Gastrocnemius medialis (tissue), 4 donors: ENCODE data around the gene GALC. TPM values are rescaled to one million over a fixed set of nuclear protein-coding genes. Genes with fewer than 3 reads are reported as not detected.

Experiments
- ATAC-seq, 2 donors: fragments of 150-250 bp; one replicate each; pipeline ENCODE4 v1.9.1; 2016
- DNase-seq, 2 donors: peaks; one replicate each; pipeline ENCODE4 v3.0.0-alpha.2; 2019
- H3K27ac ChIP-seq, 4 donors: fragments of 200-600 bp; sonication (generic); 1 replicate in 1 of 4; 2 replicates in 3 of 4; pipeline ENCODE4 v1.5.1; 2016 to 2018; ENCODE audit warnings: mild to moderate bottlenecking in 2 of 4, moderate library complexity in 1 of 4
- H3K27me3 ChIP-seq, 3 donors: fragments of 200-600 bp; sonication (generic) in 2 of 3; 1 replicate in 1 of 3; 2 replicates in 2 of 3; pipeline versions ENCODE4 v1.5.1 to v1.6.0; 2016 to 2019; ENCODE audit warnings: mild to moderate bottlenecking in 1 of 3, moderate library complexity in 1 of 3
- H3K36me3 ChIP-seq, 2 donors: fragments of 200-600 bp; sonication (generic) in 1 of 2; one replicate each; pipeline ENCODE4 v1.5.1; 2017 to 2018
- H3K4me1 ChIP-seq, 2 donors: fragments of 200-600 bp; sonication (generic) in 1 of 2; one replicate each; pipeline ENCODE4 v1.5.1; 2016 to 2017; ENCODE audit warnings: mild to moderate bottlenecking in 2 of 2
- H3K4me3 ChIP-seq, 4 donors: fragments of 200-600 bp; sonication (generic) in 3 of 4; 1 replicate in 1 of 4; 2 replicates in 3 of 4; pipeline ENCODE4 v1.5.1; 2016 to 2019; ENCODE audit warnings: mild to moderate bottlenecking in 2 of 4
- H3K9me3 ChIP-seq, 3 donors: fragments of 200-600 bp; sonication (generic) in 2 of 3; 1 replicate in 1 of 3; 2 replicates in 2 of 3; pipeline ENCODE4 v1.5.1; 2016 to 2019
- POLR2A ChIP-seq, 2 donors: fragments of 450-650 bp; IDR thresholded peaks; one replicate each; pipeline ENCODE4 v1.6.1; 2017; ENCODE audit warnings: antibody characterized with exemption in 2 of 2, mild to moderate bottlenecking in 2 of 2, moderate library complexity in 2 of 2
- in situ Hi-C, 4 donors: fragments of 200-750 bp; cut with MboI; loops; one replicate each; pipeline versions ENCODE4 v1.15.0 to v1.8.0; 2017; ENCODE audit warnings: low sequenced_read_pairs in 4 of 4
- intact Hi-C: fragments of 100-400 bp; cut with DNase I; formaldehyde crosslinking; loops from one replicate; pipeline ENCODE4 v1.15.1; 2023; ENCODE audit warnings: low total_unique reads
- total RNA-seq, 4 donors: library from RNA; depleted of rRNA; stranded (reverse); fragments of >200 nt; gene quantifications; one replicate each; pipeline versions ENCODE4 v1.1.0 to v1.2.3, GENCODE V29; 2016
- TF ChIP-seq, protein P1 (sequence below), 5 experiments: fragments of 450-650 bp in 3 of 5; fragments of 200-600 bp in 2 of 5; sonication (generic) in 2 of 5; IDR thresholded peaks in 4 of 5; conservative IDR thresholded peaks in 1 of 5; 1 replicate in 4 of 5; 2 replicates in 1 of 5; pipeline ENCODE4 v1.5.1; 2016 to 2019; ENCODE audit warnings: antibody characterized with exemption in 5 of 5, mild to moderate bottlenecking in 3 of 5, moderate library complexity in 3 of 5

GALC gene
- total RNA-seq, 4 donors from 2014 or later, result 10.5 to 23.2 (median 14.6) TPM

- Histone ChIP-seq H3K27ac (no peak overlapping the region), H3K4me1 (no peaks in the 10 kb centered on the region), H3K4me3 (no peak overlapping the region), H3K9me3 (no peaks in the 10 kb centered on the region), H3K36me3 (peaks cover 0 to 35% of the 10 kb centered on the region in 2 donors), H3K27me3 (no peaks in the 10 kb centered on the region)
- DNase-seq (no peak), ATAC-seq (no peak)
- intact Hi-C loops, result no loop called here
- TF ChIP-seq, protein P1, sequence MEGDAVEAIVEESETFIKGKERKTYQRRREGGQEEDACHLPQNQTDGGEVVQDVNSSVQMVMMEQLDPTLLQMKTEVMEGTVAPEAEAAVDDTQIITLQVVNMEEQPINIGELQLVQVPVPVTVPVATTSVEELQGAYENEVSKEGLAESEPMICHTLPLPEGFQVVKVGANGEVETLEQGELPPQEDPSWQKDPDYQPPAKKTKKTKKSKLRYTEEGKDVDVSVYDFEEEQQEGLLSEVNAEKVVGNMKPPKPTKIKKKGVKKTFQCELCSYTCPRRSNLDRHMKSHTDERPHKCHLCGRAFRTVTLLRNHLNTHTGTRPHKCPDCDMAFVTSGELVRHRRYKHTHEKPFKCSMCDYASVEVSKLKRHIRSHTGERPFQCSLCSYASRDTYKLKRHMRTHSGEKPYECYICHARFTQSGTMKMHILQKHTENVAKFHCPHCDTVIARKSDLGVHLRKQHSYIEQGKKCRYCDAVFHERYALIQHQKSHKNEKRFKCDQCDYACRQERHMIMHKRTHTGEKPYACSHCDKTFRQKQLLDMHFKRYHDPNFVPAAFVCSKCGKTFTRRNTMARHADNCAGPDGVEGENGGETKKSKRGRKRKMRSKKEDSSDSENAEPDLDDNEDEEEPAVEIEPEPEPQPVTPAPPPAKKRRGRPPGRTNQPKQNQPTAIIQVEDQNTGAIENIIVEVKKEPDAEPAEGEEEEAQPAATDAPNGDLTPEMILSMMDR (IDR thresholded peaks at IDR 0.05 in 4 of 5, conservative IDR thresholded peaks at IDR 0.05 in 1 of 5), result no peak
- no peak for TF ChIP-seq POLR2A (IDR thresholded peaks at IDR 0.05)
- in situ Hi-C loops, result no loop called here
Observed at GRCh38 chr14:87935886-87936285, 57.1 kb downstream of the GALC start.

DNA sequence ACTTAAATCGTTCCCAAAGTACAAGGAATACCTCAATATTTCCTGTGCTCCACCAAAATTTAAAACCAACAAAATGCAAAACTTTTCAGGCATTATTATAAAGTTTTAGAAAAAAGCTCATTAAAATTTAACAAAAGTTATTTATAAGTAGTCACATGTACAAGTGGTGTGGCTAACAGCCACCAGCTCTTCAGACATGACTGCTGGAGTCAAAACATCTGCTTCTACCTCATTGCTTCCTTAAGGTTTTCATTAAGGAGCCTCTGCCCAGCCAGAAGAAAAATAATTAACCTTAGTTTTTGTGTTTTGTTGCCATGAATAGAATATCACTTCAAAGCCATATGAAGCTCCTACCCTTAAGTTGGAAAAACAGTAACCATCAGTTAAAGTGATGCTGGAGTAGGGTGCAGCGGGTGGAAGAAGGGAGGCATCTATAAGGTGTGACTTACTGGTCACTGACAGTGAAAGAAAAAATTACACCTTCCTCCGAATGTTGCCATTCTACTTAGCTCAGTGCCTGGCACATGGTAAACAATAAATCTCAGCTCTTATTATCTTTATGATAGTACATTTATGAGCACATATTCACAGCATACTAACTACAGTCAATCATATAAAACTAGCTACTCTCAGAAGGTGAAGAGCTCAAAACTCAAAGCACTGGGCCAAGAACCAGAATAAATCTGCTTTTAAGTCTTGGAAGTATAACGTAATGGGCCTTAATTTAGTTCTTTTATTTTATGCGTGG, 57.7 kb downstream of the GALC start:
- Histone ChIP-seq H3K4me3 (no peak overlapping the region), H3K36me3 (peaks cover 0 to 28% of the 10 kb centered on the region in 2 donors), H3K4me1 (no peaks in the 10 kb centered on the region), H3K9me3 (no peaks in the 10 kb centered on the region), H3K27ac (no peak overlapping the region), H3K27me3 (no peaks in the 10 kb centered on the region)
- TF ChIP-seq POLR2A (IDR thresholded peaks at IDR 0.05), result no peak
- TF ChIP-seq, protein P1 (IDR thresholded peaks at IDR 0.05 in 4 of 5, conservative IDR thresholded peaks at IDR 0.05 in 1 of 5), result no peak
- no peak for DNase-seq
- ATAC-seq, result no peak
- in situ Hi-C loops (no loop called here), intact Hi-C loops (no loop called here)

GRCh38 chr14:87934185-87934584, 58.8 kb downstream of the GALC start:
- in situ Hi-C loops (no loop called here), intact Hi-C loops (no loop called here)
- no peak overlapping the region for H3K27ac ChIP-seq
- H3K4me3 ChIP-seq, result no peak overlapping the region
- H3K27me3 ChIP-seq, result no peaks in the 10 kb centered on the region
- no peak for TF ChIP-seq POLR2A (IDR thresholded peaks at IDR 0.05)
- TF ChIP-seq, protein P1 (IDR thresholded peaks at IDR 0.05 in 4 of 5, conservative IDR thresholded peaks at IDR 0.05 in 1 of 5), result no peak
- ATAC-seq (no peak), DNase-seq (no peak)
- H3K4me1 ChIP-seq, result no peaks in the 10 kb centered on the region
- H3K9me3 ChIP-seq, result no peaks in the 10 kb centered on the region
- peaks cover 0 to 19% of the 10 kb centered on the region in 2 donors for H3K36me3 ChIP-seq

- H3K27ac ChIP-seq, result no peak overlapping the region
- H3K9me3 ChIP-seq, result no peaks in the 10 kb centered on the region
- no peaks in the 10 kb centered on the region for H3K36me3 ChIP-seq
- no peak for ATAC-seq
- in situ Hi-C loops (no loop called here), intact Hi-C loops (no loop called here)
- DNase-seq, result no peak
- no peak overlapping the region for H3K4me3 ChIP-seq
- H3K27me3 ChIP-seq, result no peaks in the 10 kb centered on the region
- TF ChIP-seq, protein P1 (IDR thresholded peaks at IDR 0.05 in 4 of 5, conservative IDR thresholded peaks at IDR 0.05 in 1 of 5), result no peak
- TF ChIP-seq POLR2A (IDR thresholded peaks at IDR 0.05), result no peak
- H3K4me1 ChIP-seq, result no peaks in the 10 kb centered on the region
Observed at GRCh38 chr14:87916886-87917275, 76.1 kb downstream of the GALC start.
